H9 (cell line): ENCODE data around the gene MMP19. TPM values are rescaled to one million over a fixed set of nuclear protein-coding genes. Genes with fewer than 3 reads are reported as not detected.

ENCODE experiments used
- DNase-seq: peaks from one replicate; pipeline ENCODE4 v3.0.0-alpha.2; 2017
- H2AFZ ChIP-seq: one replicate; pipeline ENCODE4 v1.6.1; 2013; ENCODE audit warnings: mild to moderate bottlenecking, low read length, control low read depth, moderate library complexity
- H2AK5ac ChIP-seq: 2 replicates; pipeline ENCODE4 v1.6.1; 2013; ENCODE audit warnings: low read length, control low read depth, mixed read lengths; ENCODE audit not compliant: insufficient read length
- H2BK120ac ChIP-seq: one replicate; pipeline ENCODE4 v1.6.1; 2013; ENCODE audit warnings: low read depth, mild to moderate bottlenecking, low read length, control low read depth, inconsistent platforms; ENCODE audit not compliant: poor library complexity, severe bottlenecking
- H2BK12ac ChIP-seq: 2 replicates; pipeline ENCODE4 v1.6.1; 2013; ENCODE audit warnings: low read length, control low read depth, mixed read lengths, low read depth; ENCODE audit not compliant: insufficient read length
- H2BK15ac ChIP-seq: 2 replicates; pipeline ENCODE4 v1.6.1; 2013; ENCODE audit warnings: low read depth, low read length, control low read depth
- H2BK20ac ChIP-seq: one replicate; pipeline ENCODE4 v1.6.1; 2013; ENCODE audit warnings: low read depth, mild to moderate bottlenecking, low read length, control low read depth, inconsistent platforms; ENCODE audit not compliant: poor library complexity, severe bottlenecking
- H2BK5ac ChIP-seq: 2 replicates; pipeline ENCODE4 v1.6.1; 2013; ENCODE audit warnings: low read length, control low read depth, mixed read lengths; ENCODE audit not compliant: insufficient read length
- H3K14ac ChIP-seq: 2 replicates; pipeline ENCODE4 v1.6.1; 2013; ENCODE audit warnings: low read length, control low read depth; ENCODE audit not compliant: insufficient read depth
- H3K18ac ChIP-seq: 2 replicates; pipeline ENCODE4 v1.6.1; 2013; ENCODE audit warnings: low read depth, mild to moderate bottlenecking, mixed read lengths, low read length, control low read depth; ENCODE audit not compliant: insufficient read length
- H3K23ac ChIP-seq: 2 replicates; pipeline ENCODE4 v1.6.1; 2013; ENCODE audit warnings: low read length, control low read depth, mixed read lengths, low read depth; ENCODE audit not compliant: insufficient read length
- H3K23me2 ChIP-seq: 2 replicates; pipeline ENCODE4 v1.6.1; 2013; ENCODE audit warnings: low read depth, mild to moderate bottlenecking, mixed read lengths, low read length, control low read depth; ENCODE audit not compliant: insufficient read length, poor library complexity, severe bottlenecking
- H3K27ac ChIP-seq: 2 replicates; pipeline ENCODE4 v1.5.1; 2013; ENCODE audit warnings: low read length, control low read depth, mixed read lengths, low read depth; ENCODE audit not compliant: insufficient read length
- H3K27me3 ChIP-seq: 2 replicates; pipeline ENCODE4 v1.6.1; 2013; ENCODE audit warnings: low read length, control low read depth, inconsistent platforms; ENCODE audit not compliant: insufficient read depth
- H3K4ac ChIP-seq: 2 replicates; pipeline ENCODE4 v1.6.1; 2013; ENCODE audit warnings: low read depth, mild to moderate bottlenecking, control low read depth, inconsistent platforms, low read length, moderate library complexity
- H3K4me1 ChIP-seq: 2 replicates; pipeline ENCODE4 v1.6.1; 2013; ENCODE audit warnings: low read length, control low read depth, inconsistent platforms; ENCODE audit not compliant: insufficient read depth
- H3K4me2 ChIP-seq: 2 replicates; pipeline ENCODE4 v1.6.1; 2013; ENCODE audit warnings: low read length, control low read depth, mixed read lengths; ENCODE audit not compliant: insufficient read length, insufficient read depth
- H3K56ac ChIP-seq: 2 replicates; pipeline ENCODE4 v1.6.1; 2013; ENCODE audit warnings: low read depth, mild to moderate bottlenecking, mixed read lengths, low read length, control low read depth; ENCODE audit not compliant: insufficient read length
- H3K79me1 ChIP-seq: 2 replicates; pipeline ENCODE4 v1.6.1; 2013; ENCODE audit warnings: low read depth, mild to moderate bottlenecking, moderate library complexity, low read length, control low read depth, inconsistent platforms; ENCODE audit not compliant: insufficient read depth, poor library complexity, severe bottlenecking
- H3K79me2 ChIP-seq: 2 replicates; pipeline ENCODE4 v1.6.1; 2013; ENCODE audit warnings: low read length, control low read depth, inconsistent platforms; ENCODE audit not compliant: insufficient read depth
- H3K9ac ChIP-seq: 2 replicates; pipeline ENCODE4 v1.6.1; 2013; ENCODE audit warnings: low read length, control low read depth, mixed read lengths; ENCODE audit not compliant: insufficient read length; ENCODE audit errors: extremely low read depth
- H3K9me3 ChIP-seq: one replicate; pipeline ENCODE4 v1.6.1; 2013; ENCODE audit warnings: low read depth, low read length, inconsistent platforms; ENCODE audit not compliant: control insufficient read depth
- H3T11ph ChIP-seq: one replicate; pipeline ENCODE4 v1.6.1; 2013; ENCODE audit warnings: mild to moderate bottlenecking, low read length, control low read depth, inconsistent platforms
- H4K20me1 ChIP-seq: one replicate; pipeline ENCODE4 v1.6.1; 2013; ENCODE audit not compliant: control insufficient read depth, insufficient read length, insufficient read depth
- H4K5ac ChIP-seq: 2 replicates; pipeline ENCODE4 v1.6.1; 2013; ENCODE audit warnings: low read depth, mild to moderate bottlenecking, mixed read lengths, low read length, control low read depth; ENCODE audit not compliant: insufficient read length
- H4K8ac ChIP-seq: replicated peaks from 2 replicates; pipeline ENCODE4 v1.6.1; 2013; ENCODE audit warnings: low read length, control low read depth, mixed read lengths, low read depth; ENCODE audit not compliant: insufficient read length
- H4K91ac ChIP-seq: 2 replicates; pipeline ENCODE4 v1.6.1; 2013; ENCODE audit warnings: low read depth, mild to moderate bottlenecking, moderate library complexity, mixed read lengths, low read length, control low read depth; ENCODE audit not compliant: insufficient read length
- H3K27ac Mint-ChIP-seq, 3 experiments: 2 replicates in 2 of 3; 3 replicates in 1 of 3; pipeline ENCODE4 v1.8.0; 2020 to 2021; ENCODE audit warnings: mixed read lengths in 3 of 3, mild to moderate bottlenecking in 1 of 3, moderate library complexity in 1 of 3
- H3K27me3 Mint-ChIP-seq: 2 replicates; pipeline ENCODE4 v1.8.0; 2021; ENCODE audit warnings: low read depth, mild to moderate bottlenecking, moderate library complexity, mixed read lengths
- H3K36me3 Mint-ChIP-seq, 3 experiments: 2 replicates in 2 of 3; 3 replicates in 1 of 3; pipeline ENCODE4 v1.8.0; 2020 to 2021; ENCODE audit warnings: low read depth in 3 of 3, mixed read lengths in 3 of 3; ENCODE audit not compliant: insufficient read depth in 1 of 3
- H3K4me1 Mint-ChIP-seq, 2 experiments: 2 replicates each; pipeline ENCODE4 v1.8.0; 2020; ENCODE audit warnings: mixed read lengths in 2 of 2
- H3K4me3 Mint-ChIP-seq, 2 experiments: 2 replicates in 1 of 2; 3 replicates in 1 of 2; pipeline ENCODE4 v1.8.0; 2020 to 2021; ENCODE audit warnings: mild to moderate bottlenecking in 2 of 2, mixed read lengths in 2 of 2, moderate library complexity in 1 of 2
- H3K9me3 Mint-ChIP-seq, 2 experiments: 2 replicates in 1 of 2; 3 replicates in 1 of 2; pipeline ENCODE4 v1.8.0; 2020; ENCODE audit warnings: mild to moderate bottlenecking in 2 of 2, mixed read lengths in 2 of 2, moderate library complexity in 1 of 2
- WGBS: extraction: QIAGEN DNeasy Blood & Tissue Kit; methylation state at CpG from one replicate; pipeline ENCODE4 v1.1.7; 2013; ENCODE audit warnings: missing lambda C conversion rate, low lambda C conversion rate, mixed read lengths; ENCODE audit not compliant: insufficient read length; ENCODE audit errors: extremely low coverage; 5-methylcytosine and 5-hydroxymethylcytosine counted together
- total RNA-seq: library from RNA; stranded (reverse); gene quantifications from 2 replicates; pipeline ENCODE4 v1.2.1, GENCODE V29; 2021
- TF ChIP-seq, protein P1 (sequence below): fragments of 200-600 bp; sonication (generic); conservative IDR thresholded peaks from 3 replicates; pipeline ENCODE4 v1.8.0; 2021; ENCODE audit warnings: antibody characterized with exemption, mild to moderate bottlenecking

MMP19 gene
- total RNA-seq, 1 experiment from 2014 or later = 1.7 TPM

DNA sequence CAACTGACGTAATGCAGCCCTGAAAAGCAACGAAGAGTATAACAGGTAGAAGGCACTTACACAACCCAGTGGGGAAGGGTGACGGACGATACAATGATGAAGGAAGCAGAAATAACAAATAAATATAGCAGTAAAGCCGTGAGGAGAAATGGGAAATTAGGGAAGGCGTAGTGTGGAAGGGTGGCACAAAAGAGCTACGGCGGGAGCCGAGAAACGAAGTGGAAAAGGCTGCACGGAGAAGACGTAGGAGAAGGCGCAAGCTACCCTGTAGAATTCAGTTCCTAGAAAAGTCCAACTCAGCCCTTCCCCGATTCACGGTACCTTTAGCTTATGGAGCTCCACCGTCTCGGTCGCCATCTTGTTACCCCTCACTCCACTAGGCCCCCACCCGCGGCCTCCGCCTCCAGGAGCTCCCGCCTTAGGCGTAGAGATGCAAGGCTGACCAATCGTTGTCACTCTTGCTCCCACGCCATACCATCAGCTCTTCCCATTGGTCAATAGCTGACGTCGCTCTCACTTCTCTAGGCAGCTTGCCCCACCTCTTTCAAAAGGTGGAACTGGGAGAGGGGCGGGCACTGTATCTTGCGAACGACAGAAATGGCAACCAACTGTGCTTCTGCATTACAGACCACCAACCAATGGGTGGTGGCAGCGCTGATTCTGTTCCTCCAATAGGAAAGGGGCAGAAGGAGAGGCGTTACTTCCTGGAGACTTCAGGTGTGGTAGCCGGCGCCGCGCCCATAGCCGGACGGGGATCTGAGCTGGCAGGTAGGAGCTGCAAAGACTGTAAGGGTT is 25.2 kb downstream of the MMP19 start, which contains the start of the genes ORMDL2 and SARNP:
ORMDL2 (plus strand) TSS at position 697 of the 795 bp plus-strand sequence. CDS start 959 bp downstream, outside the sequence.
SARNP (minus strand) TSS at position 380 of the 795 bp plus-strand sequence; CDS start at position 357, 23 bp downstream.
- Histone ChIP-seq H3K9ac (peak within 1 kb of the TSS; percentile 98), H2BK15ac (no peak within 1 kb of the TSS), H2BK20ac (no peak within 1 kb of the TSS), H2BK12ac (no peak within 1 kb of the TSS), H2AK5ac (no peak within 1 kb of the TSS), H3K4me1 (peaks cover 2% of the 10 kb centered on the region; the same call in 1 of the 2 replicates), H2BK5ac (peak within 1 kb of the TSS; percentile 67), H3K79me2 (peaks cover 37% of the 10 kb centered on the region; the same call in 1 of the 2 replicates), H3K18ac (peak within 1 kb of the TSS; percentile 73), H3K27ac (peak within 1 kb of the TSS; percentile 59), H3K9me3 (no peaks in the 10 kb centered on the region), H4K5ac (peak within 1 kb of the TSS; percentile 59), H2AFZ (no peak within 1 kb of the TSS), H3K23ac (no peak within 1 kb of the TSS), H3K4me2 (peak within 1 kb of the TSS; percentile 96), H3K27me3 (no peaks in the 10 kb centered on the region), H3K23me2 (peaks cover 10% of the 10 kb centered on the region), H2BK120ac (no peak within 1 kb of the TSS), H4K91ac (no peak within 1 kb of the TSS), H3K56ac (peak within 1 kb of the TSS; percentile 68), H3K4ac (no peak within 1 kb of the TSS), H3K79me1 (peaks cover 8% of the 10 kb centered on the region), H3T11ph (no peak within 1 kb of the TSS), H4K8ac (no peak within 1 kb of the TSS), H3K14ac (peak within 1 kb of the TSS; percentile 59; the same call in 1 of the 2 replicates), H4K20me1 (no peaks in the 10 kb centered on the region)
- no peaks in the 10 kb centered on the region for H3K27me3 Mint-ChIP-seq
- H3K27ac Mint-ChIP-seq = no peak within 1 kb of the TSS; a peak in 2 of 7 replicates
- peaks cover 42% of the 10 kb centered on the region in 2 experiments for H3K4me1 Mint-ChIP-seq
- TF ChIP-seq, protein P1, sequence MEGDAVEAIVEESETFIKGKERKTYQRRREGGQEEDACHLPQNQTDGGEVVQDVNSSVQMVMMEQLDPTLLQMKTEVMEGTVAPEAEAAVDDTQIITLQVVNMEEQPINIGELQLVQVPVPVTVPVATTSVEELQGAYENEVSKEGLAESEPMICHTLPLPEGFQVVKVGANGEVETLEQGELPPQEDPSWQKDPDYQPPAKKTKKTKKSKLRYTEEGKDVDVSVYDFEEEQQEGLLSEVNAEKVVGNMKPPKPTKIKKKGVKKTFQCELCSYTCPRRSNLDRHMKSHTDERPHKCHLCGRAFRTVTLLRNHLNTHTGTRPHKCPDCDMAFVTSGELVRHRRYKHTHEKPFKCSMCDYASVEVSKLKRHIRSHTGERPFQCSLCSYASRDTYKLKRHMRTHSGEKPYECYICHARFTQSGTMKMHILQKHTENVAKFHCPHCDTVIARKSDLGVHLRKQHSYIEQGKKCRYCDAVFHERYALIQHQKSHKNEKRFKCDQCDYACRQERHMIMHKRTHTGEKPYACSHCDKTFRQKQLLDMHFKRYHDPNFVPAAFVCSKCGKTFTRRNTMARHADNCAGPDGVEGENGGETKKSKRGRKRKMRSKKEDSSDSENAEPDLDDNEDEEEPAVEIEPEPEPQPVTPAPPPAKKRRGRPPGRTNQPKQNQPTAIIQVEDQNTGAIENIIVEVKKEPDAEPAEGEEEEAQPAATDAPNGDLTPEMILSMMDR = no peak
- WGBS = no CpG with 5 or more reads among the region's 38 CpGs
- H3K4me3 Mint-ChIP-seq = no peak within 1 kb of the TSS; a peak in 1 of 5 replicates
- H3K36me3 Mint-ChIP-seq = peaks cover 21 to 52% (median 45%) of the 10 kb centered on the region in 3 experiments; a peak in 6 of 7 replicates
- DNase-seq = peak; percentile 100
- H3K9me3 Mint-ChIP-seq = no peaks in the 10 kb centered on the region
